ENCODE measurements around the gene NEURL4. TPM values are rescaled to one million over a fixed set of nuclear protein-coding genes. Genes with fewer than 3 reads are reported as not detected.

NEURL4 gene
- total and polyA plus RNA-seq, 2 donors (not counting 3 experiments of a cell fraction or from before 2014, with no cell fraction given): 32.0 to 44.9 TPM

DNA sequence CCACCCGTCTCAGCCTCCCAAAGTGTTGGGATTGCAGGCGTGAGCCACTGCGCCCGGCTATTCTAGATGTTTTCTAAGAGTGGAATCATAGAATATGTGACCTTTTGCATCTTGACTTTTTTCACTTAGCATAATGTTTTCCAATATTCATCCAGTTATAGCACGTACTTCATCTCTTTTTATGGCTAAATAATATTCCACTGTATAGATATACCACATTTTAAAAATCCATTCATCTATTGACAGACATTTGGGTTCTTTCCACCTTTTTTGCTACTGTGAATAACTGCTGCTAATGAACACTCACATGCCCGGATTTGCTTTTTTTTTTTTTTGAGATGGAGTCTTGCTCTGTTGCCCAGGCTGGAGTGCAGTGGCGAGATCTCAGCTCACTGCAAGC lies 25.0 kb downstream of the NEURL4 start:
- H3K27me3 ChIP-seq (ENCODE audit: control insufficient read depth in 2 of 2, insufficient read depth in 2 of 2, low read length in 2 of 2): no peaks in the 10 kb centered on the region
- dilution Hi-C loops (cut with MboI; ENCODE audit: extremely low pct_ligation_motif_present, low sequenced_read_pairs) (no loop called here), intact Hi-C loops (cut with micrococcal nuclease) (no loop called here)
- no peak overlapping the region for H3K27ac ChIP-seq (ENCODE audit: insufficient read depth, low read depth, low read length)
- peaks cover 1% of the 10 kb centered on the region for H3K4me1 ChIP-seq (ENCODE audit: control insufficient read depth, extremely low read depth, insufficient read depth, low read length)
- ChIA-PET POLR2A (interaction anchor here (0.6 kb wide), 1 partner anchor 176 kb away, joined by 4 read pairs; no protein-coding TSS in a partner anchor), CTCF (no interaction called here)
- H2AFZ ChIP-seq (ENCODE audit: low read depth, low read length): no peak overlapping the region
- H3K4me2 ChIP-seq (ENCODE audit: insufficient read depth, low read length): no peak overlapping the region
- no peak overlapping the region for H3K9ac ChIP-seq (replicated peaks; ENCODE audit: extremely low read depth, insufficient read depth, low read length)
- no peak overlapping the region for H3K4me3 ChIP-seq (replicated peaks in 1 of 3; ENCODE audit: insufficient read depth in 1 of 3, low read depth in 1 of 3, low read length in 3 of 3)
- TF ChIP-seq MYC (IDR thresholded peaks at IDR 0.05; ENCODE audit: low read depth, low read length) (no peak), MAX (IDR thresholded peaks at IDR 0.05; ENCODE audit: insufficient read depth, insufficient read length) (no peak), FOS (IDR thresholded peaks at IDR 0.05; ENCODE audit: borderline replicate concordance, insufficient read depth, low read length) (no peak), JUN (IDR thresholded peaks at IDR 0.05; ENCODE audit: borderline replicate concordance, insufficient read depth, insufficient read length, low read depth) (no peak), GATA2 (IDR thresholded peaks at IDR 0.05; ENCODE audit: insufficient read depth, insufficient read length, low read depth, low read length) (no peak), POLR2AphosphoS5 (IDR thresholded peaks at IDR 0.05; ENCODE audit: insufficient read depth, low read depth, low read length) (no peak), EZH2 (IDR thresholded peaks at IDR 0.05; ENCODE audit: borderline replicate concordance, low read depth, low read length, severe bottlenecking) (no peak), CTCF (IDR thresholded peaks at IDR 0.05; ENCODE audit: extremely low read depth in 1 of 2, insufficient read depth in 1 of 2, low read depth in 1 of 2, low read length in 2 of 2) (no peak), POLR2A (IDR thresholded peaks at IDR 0.05; ENCODE audit: low read depth, low read length) (no peak)
- no TSS peak for BruUV-seq (replicated peaks)
- H3K79me2 ChIP-seq (ENCODE audit: control insufficient read depth, insufficient read depth, low read length): peaks cover 17% of the 10 kb centered on the region
- DNase-seq (ENCODE audit: low read depth, low spot score) (no peak), FAIRE-seq (no peak)
- H3K36me3 ChIP-seq (ENCODE audit: control insufficient read depth in 2 of 2, extremely low read depth in 1 of 2, insufficient read depth in 2 of 2, low read length in 2 of 2): no peaks in the 10 kb centered on the region
- no peaks in the 10 kb centered on the region for H3K9me1 ChIP-seq (replicated peaks; ENCODE audit: control insufficient read depth, extremely low read depth, insufficient read depth, low read length)
- H4K20me1 ChIP-seq (replicated peaks; ENCODE audit: control insufficient read depth, extremely low read depth, insufficient read depth, low read length): no peaks in the 10 kb centered on the region
- no peaks in the 10 kb centered on the region for H3K9me3 ChIP-seq (replicated peaks; ENCODE audit: control insufficient read depth, insufficient read depth, low read length)

Data from endothelial cell of umbilical vein (primary cell).